HG02759 (cell line): ENCODE measurements around the gene CA10.

Source experiments
- ATAC-seq: cut with Tn5 transposase; IDR thresholded peaks from one replicate; pipeline ENCODE4 v1.9.1; 2021; ENCODE audit warnings: mild to moderate bottlenecking, moderate library complexity; ENCODE audit not compliant: unreplicated experiment

The CA10 gene

GRCh38 chr17:52049051-52049450 is 109.5 kb downstream of the CA10 start:
- ATAC-seq: no peak

DNA sequence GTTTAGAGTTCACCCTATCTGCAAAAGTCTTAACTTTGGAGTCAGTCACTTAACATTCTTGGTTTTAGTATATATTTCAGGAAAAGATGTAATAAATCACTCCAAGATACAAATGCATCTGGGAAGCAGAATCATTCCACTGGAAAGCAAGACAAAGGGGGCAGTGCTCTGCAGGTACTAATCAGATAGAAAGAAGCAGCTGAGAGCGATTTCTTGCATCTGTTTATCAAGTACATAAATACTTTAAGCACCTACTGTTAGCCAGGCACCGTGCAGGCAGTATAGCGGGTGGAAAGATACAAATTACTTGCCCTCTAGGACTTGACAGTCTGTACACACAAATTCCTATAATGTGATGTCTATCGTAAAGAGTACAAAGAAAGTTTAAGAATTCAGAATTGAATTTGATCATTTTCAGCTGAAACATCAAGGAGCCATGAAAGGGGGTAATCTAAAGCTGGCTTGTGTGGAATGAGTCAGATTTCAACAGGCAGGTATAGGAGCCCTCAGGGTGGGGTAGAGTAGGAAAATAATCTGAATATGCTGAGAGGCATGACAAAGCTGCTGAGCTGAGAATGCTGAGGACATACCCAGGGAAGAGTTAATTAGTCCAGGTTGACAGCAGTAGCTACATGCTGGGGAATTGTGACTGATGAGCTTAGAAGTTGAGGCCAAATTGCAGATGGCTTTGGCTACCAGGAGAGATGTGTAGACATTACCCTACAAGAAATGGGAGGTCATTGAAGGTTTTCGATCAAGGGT is 110.2 kb downstream of the CA10 start:
- ATAC-seq: no peak

DNA sequence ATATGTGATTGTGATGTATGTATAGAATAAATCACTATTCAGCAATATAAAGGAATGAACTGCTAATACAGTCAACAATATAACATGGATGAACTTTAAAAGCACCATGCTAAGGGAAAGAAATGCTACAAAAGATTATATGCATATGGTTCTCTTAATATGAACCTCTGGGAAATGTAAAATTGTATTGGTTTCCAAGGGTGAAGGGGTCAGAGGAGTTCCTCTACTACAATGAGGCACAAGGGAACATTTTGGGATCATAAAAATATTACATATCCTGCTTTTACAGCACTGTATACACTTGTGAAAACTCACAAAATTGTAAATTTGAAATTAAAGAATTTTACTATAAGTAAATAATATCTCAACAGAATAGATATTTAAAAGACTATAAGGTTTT is 111.4 kb downstream of the CA10 start:
- no peak for ATAC-seq

- ATAC-seq: no peak
Measured at GRCh38 chr17:52041123-52041617, 117.3 kb downstream of the CA10 start.

DNA sequence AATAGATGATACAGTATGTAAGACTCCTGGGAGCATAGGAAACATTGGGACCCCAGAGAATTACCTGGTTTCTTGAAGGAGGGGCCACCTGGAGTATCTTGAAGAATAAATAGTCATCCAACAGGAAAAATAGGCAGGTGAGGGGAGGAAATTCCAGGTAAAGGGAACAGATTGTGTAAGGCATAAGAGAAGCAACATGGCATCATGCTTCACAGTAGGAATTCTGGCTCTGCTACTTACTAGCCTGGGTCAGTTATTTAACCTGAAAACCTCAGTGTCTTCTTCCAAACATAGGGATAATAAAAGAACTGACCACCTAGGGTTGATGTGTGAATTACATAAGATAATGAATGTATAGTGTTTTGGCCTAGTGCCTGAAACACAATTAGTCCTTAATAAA is 122.1 kb downstream of the CA10 start:
- ATAC-seq: no peak

DNA sequence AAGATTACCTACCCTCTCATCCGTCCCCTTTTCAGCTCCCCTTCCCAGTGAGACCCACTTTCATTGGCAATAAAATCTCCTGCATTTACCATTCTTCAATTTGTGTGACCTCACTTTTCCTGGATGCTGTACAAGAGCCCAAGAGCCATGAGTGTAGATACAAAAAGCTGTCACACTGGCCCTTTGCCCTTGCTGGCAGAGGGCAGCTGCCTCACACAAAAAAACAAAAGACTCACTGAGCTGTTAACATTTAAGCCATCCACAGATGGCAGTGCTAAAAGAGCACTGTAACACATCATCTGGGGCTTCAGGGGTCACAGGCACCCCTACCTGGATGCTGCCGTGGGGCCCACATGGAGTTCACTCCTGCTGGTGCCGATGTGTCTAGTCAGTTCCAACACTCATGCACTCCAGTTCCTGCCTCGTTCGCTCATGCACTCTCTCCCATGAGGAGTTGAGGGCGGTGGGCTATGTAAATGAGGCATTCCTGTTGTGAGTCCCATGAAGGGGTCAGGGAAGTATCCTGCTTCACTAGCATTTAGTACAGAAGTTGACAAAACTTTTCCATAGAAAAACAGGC is 123.1 kb downstream of the CA10 start:
- ATAC-seq: no peak

DNA sequence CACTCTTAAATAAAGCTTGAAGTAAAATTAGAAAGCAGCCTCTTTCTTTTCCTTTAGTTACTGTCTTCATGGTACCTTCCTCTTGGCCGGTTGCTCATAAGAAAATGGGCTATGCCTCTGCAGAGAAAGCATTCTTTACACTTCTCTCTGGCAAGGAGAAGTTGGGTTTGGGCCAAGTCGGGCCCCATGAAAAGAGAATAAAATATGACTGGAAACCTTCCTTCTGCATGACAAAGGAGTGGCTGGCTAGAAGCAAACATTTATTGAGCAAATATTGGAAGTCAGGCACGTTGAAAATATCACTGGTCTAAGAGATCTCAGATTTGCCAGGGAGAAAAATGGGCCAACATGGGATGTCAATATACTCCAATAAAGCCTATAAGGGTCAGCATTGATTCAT is 126.1 kb downstream of the CA10 start:
- ATAC-seq: no peak

GRCh38 chr17:52030052-52030451 is 128.5 kb downstream of the CA10 start:
- no peak for ATAC-seq

GRCh38 chr17:52027620-52028295 is 130.8 kb downstream of the CA10 start:
- ATAC-seq: no peak

GRCh38 chr17:52027081-52027480 is 131.4 kb downstream of the CA10 start:
- no peak for ATAC-seq

DNA sequence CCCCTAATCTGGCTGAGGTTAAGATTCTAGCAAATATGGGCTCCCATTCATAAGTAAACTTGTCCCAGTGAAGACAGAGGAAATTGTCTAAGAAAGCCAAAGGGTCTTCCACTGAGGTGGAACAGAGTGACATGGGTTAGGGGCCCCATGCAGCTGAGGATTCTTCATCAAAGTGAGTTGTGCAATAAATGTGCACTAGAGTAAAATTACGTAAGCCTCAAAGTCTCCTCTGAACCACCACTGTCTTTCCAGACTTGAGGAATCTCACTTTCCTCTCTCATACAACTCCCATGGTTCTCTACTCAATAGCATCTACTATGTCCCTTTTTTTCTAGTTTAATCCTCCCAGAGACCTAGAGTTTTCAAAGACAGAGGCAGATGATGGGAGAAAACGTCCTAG is 132.4 kb downstream of the CA10 start:
- ATAC-seq: no peak

- ATAC-seq: no peak
Measured at GRCh38 chr17:52025236-52025635, 133.3 kb downstream of the CA10 start.

DNA sequence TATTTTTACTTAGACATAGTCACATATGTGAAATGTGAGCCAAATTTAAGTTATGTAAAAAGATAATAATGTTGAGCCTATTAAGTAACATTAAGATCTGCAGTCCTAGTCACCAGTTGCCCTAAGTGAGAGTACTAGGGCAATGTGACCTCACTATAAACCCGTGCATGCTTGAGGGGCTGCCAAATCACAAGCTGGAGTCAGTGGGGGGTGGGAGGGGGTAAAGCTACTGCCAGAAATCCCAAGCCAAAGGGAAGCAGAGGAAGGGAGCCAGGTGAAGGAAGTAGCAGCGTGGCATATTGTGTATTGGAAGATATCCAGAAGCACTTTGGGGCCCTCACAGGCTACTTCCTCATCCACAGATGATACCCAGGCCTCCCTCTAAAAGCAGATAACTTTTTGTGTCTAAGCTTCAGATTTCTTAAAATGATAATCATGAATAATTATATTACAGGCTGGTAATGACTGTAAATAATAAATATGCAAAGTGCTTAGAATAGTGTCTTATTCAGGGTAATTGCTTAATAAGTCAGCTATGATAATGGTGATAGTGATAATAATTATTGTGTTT is 134.1 kb downstream of the CA10 start:
- no peak for ATAC-seq

GRCh38 chr17:52011064-52011463 is 147.4 kb downstream of the CA10 start:
- no peak for ATAC-seq

GRCh38 chr17:51999654-52000053 is 158.9 kb downstream of the CA10 start:
- no peak for ATAC-seq

- ATAC-seq: no peak
Measured at GRCh38 chr17:51997723-51998122, 160.8 kb downstream of the CA10 start.

- ATAC-seq: no peak
Measured at GRCh38 chr17:51995797-51996403, 162.6 kb downstream of the CA10 start.

GRCh38 chr17:51992864-51993416 is 165.6 kb downstream of the CA10 start:
- no peak for ATAC-seq

DNA sequence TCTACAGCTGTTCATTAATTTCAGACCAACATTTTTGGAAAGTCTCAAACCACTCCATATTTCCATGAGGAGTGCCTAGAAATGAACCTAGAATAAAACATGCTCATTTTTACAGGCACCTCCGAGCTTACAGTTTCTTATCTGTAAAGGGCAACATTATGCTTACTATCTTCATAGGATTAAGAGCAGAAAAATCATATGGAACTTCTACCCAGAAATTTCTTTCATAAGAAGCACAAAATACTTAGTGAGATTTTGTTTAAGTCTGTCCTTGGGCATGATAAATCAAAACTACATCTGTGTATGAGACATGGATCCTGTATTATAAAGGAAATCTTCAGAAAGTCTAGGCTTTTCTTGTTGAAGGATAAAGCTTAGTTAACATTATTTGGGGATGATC is 187.4 kb downstream of the CA10 start:
- ATAC-seq: no peak

DNA sequence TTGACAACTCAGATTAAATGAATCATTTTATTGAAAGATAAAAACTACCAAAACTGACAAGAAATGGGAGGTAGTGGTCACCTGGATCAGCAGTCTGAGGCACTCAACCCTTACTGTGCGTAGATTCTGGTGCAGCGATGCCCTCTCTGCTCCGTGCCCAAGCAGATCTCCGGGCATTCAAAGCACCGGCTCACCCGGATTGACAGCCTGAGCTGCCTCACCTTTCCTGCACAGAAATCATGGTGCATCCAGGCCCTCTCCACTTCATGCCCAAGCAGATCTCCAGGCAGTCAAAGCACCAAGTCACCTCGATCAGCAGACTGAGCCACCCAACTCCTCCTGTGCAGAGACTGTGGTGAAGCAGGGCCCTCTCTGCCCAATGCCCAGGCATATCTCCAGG is 196.8 kb downstream of the CA10 start:
- ATAC-seq: no peak

DNA sequence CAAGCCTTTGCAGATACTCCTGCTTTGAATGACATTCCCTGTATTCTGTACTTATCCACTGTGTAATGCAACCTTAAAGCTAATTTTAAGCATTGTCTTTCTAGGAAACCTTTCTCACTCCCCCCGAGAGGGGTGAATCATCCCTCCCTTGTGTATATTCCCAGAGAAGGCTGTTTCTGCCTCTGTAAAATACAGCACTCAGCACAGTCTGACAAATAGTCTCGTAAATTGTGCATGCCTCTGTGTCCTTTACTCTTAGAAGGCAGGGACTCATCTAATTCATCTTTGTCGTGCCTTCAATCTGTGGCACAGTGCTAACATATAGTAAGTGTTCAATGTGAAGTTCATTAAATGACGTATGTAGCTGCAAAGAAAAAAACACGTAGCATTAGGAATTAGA is 200.7 kb downstream of the CA10 start:
- no peak for ATAC-seq
